ENCODE data around the gene FREY1.

DNA sequence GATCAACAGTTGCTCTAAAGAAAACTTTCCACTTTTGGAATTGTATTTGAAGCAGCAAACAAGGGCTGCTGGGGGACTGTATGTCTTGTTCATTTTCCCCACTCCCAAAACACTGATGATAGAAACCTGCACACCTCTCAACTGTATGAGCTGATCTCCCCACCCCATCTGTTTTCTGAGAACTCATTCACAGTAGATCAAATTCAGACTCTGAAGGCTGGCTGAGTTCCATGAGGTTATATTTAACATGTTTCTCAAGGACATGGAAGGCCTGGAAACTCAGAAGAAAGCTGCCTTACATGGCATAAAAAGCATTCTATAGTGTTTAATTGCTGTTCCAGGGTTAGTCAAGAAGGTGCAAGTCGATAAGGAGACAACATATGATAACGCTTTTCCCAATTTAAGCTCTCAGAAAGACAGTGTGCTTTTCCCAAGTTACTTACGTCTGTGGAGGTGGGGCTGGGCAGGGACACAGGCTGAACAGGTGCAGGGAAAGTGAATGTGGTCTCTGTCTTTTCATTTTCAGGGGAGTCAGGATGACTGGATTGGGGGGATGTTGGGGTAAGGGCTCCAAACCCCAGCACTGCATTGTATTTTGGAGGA is 38.4 kb upstream of the FREY1 start:
- no peak for TF ChIP-seq POLR2A (IDR thresholded peaks at IDR 0.05)
- TF ChIP-seq CTCF (IDR thresholded peaks at IDR 0.05 in 4 of 5, conservative IDR thresholded peaks at IDR 0.05 in 1 of 5) = no peak
